ENCODE data around the gene LAG3. TPM values are rescaled to one million over a fixed set of nuclear protein-coding genes. Genes with fewer than 3 reads are reported as not detected.

Gene LAG3
- total RNA-seq, 2 donors from 2014 or later, result 78.2 to 365 TPM

GRCh38 chr12:6782850-6783566 lies 10.7 kb downstream of the LAG3 start:
- Mint-ChIP-seq H3K27me3 (peaks cover 9 to 12% of the 10 kb centered on the region in 2 donors), H3K27ac (no peak overlapping the region), H3K4me3 (no peak overlapping the region), H3K9me3 (no peaks in the 10 kb centered on the region), H3K36me3 (no peaks in the 10 kb centered on the region), H3K4me1 (ENCODE audit: low read depth in 2 of 2) (peaks cover 12 to 24% of the 10 kb centered on the region in 2 donors)
- ATAC-seq (no peak), DNase-seq (ENCODE audit: low spot score) (peak; percentile 35)

- Mint-ChIP-seq H3K9me3 (no peaks in the 10 kb centered on the region), H3K4me3 (no peak overlapping the region), H3K27ac (no peak overlapping the region), H3K4me1 (ENCODE audit: low read depth in 2 of 2) (peaks cover 3 to 16% of the 10 kb centered on the region in 2 donors), H3K27me3 (peaks cover 1 to 4% of the 10 kb centered on the region in 2 donors), H3K36me3 (no peaks in the 10 kb centered on the region)
- DNase-seq (ENCODE audit: low spot score), result no peak
- ATAC-seq, result no peak
Observed at GRCh38 chr12:6783828-6784227, 11.5 kb downstream of the LAG3 start.

GRCh38 chr12:6784296-6784695 lies 12.0 kb downstream of the LAG3 start:
- Mint-ChIP-seq H3K27ac (no peak overlapping the region), H3K4me3 (no peak overlapping the region), H3K4me1 (ENCODE audit: low read depth in 2 of 2) (peaks cover 0 to 14% of the 10 kb centered on the region in 2 donors), H3K36me3 (no peaks in the 10 kb centered on the region), H3K27me3 (peaks cover 3 to 4% of the 10 kb centered on the region in 2 donors), H3K9me3 (no peaks in the 10 kb centered on the region)
- ATAC-seq (no peak), DNase-seq (ENCODE audit: low spot score) (no peak)

GRCh38 chr12:6784761-6785160 lies 12.4 kb downstream of the LAG3 start:
- Mint-ChIP-seq H3K4me1 (ENCODE audit: low read depth in 2 of 2) (peaks cover 0 to 14% of the 10 kb centered on the region in 2 donors), H3K4me3 (no peak overlapping the region), H3K27ac (no peak overlapping the region), H3K27me3 (peaks cover 5 to 8% of the 10 kb centered on the region in 2 donors), H3K9me3 (no peaks in the 10 kb centered on the region), H3K36me3 (no peaks in the 10 kb centered on the region)
- no peak for ATAC-seq
- DNase-seq (ENCODE audit: low spot score), result no peak

- Mint-ChIP-seq H3K27me3 (peaks cover 7 to 12% of the 10 kb centered on the region in 2 donors), H3K36me3 (no peaks in the 10 kb centered on the region), H3K9me3 (no peaks in the 10 kb centered on the region), H3K4me3 (no peak overlapping the region), H3K27ac (peak overlapping the region in 1 of 2 donors; percentile 64), H3K4me1 (ENCODE audit: low read depth in 2 of 2) (peaks cover 0 to 8% of the 10 kb centered on the region in 2 donors)
- ATAC-seq, result no peak
- no peak for DNase-seq (ENCODE audit: low spot score)
Observed at GRCh38 chr12:6786416-6787094, 14.2 kb downstream of the LAG3 start.

- ATAC-seq (no peak), DNase-seq (ENCODE audit: low spot score) (peak; percentile 22)
- Mint-ChIP-seq H3K9me3 (no peaks in the 10 kb centered on the region), H3K4me3 (no peak overlapping the region), H3K36me3 (no peaks in the 10 kb centered on the region), H3K27me3 (peaks cover 13 to 16% of the 10 kb centered on the region in 2 donors), H3K4me1 (ENCODE audit: low read depth in 2 of 2) (peaks cover 7 to 11% of the 10 kb centered on the region in 2 donors), H3K27ac (no peak overlapping the region)
Observed at GRCh38 chr12:6787309-6787708, 15.0 kb downstream of the LAG3 start.

- DNase-seq (ENCODE audit: low spot score) (peak; percentile 34), ATAC-seq (peak; percentile 41 to 53)
- Mint-ChIP-seq H3K27ac (peak within 1 kb of the TSS; percentile 6), H3K27me3 (peaks cover 24 to 36% of the 10 kb centered on the region in 2 donors), H3K9me3 (no peaks in the 10 kb centered on the region), H3K36me3 (no peaks in the 10 kb centered on the region), H3K4me1 (ENCODE audit: low read depth in 2 of 2) (peaks cover 17% of the 10 kb centered on the region in 2 donors), H3K4me3 (peak within 1 kb of the TSS; percentile 53)
Observed at GRCh38 chr12:6788972-6789924, 16.9 kb downstream of the LAG3 start, which contains the start of gene CD4. Gene CD4, plus strand, starts transcription at chr12:6789528. Its CDS starts 10,611 bp downstream, at chr12:6800139.

GRCh38 chr12:6790496-6791150 lies 18.3 kb downstream of the LAG3 start:
- H3K27me3 Mint-ChIP-seq, result peaks cover 32 to 48% of the 10 kb centered on the region in 2 donors
- H3K4me3 Mint-ChIP-seq, result no peak overlapping the region
- H3K36me3 Mint-ChIP-seq, result no peaks in the 10 kb centered on the region
- H3K9me3 Mint-ChIP-seq, result no peaks in the 10 kb centered on the region
- DNase-seq (ENCODE audit: low spot score), result no peak
- H3K4me1 Mint-ChIP-seq (ENCODE audit: low read depth in 2 of 2), result peaks cover 17% of the 10 kb centered on the region in 2 donors
- no peak overlapping the region for H3K27ac Mint-ChIP-seq
- no peak for ATAC-seq

GRCh38 chr12:6791931-6792520 lies 19.7 kb downstream of the LAG3 start:
- peak overlapping the region; percentile 14 to 30 for H3K27ac Mint-ChIP-seq
- H3K9me3 Mint-ChIP-seq, result no peaks in the 10 kb centered on the region
- H3K4me1 Mint-ChIP-seq (ENCODE audit: low read depth in 2 of 2), result peaks cover 17% of the 10 kb centered on the region in 2 donors
- peaks cover 35 to 55% of the 10 kb centered on the region in 2 donors for H3K27me3 Mint-ChIP-seq
- H3K36me3 Mint-ChIP-seq, result no peaks in the 10 kb centered on the region
- no peak for ATAC-seq
- no peak for DNase-seq (ENCODE audit: low spot score)
- H3K4me3 Mint-ChIP-seq, result peak overlapping the region; percentile 28

GRCh38 chr12:6792522-6793201 lies 20.3 kb downstream of the LAG3 start:
- Mint-ChIP-seq H3K4me1 (ENCODE audit: low read depth in 2 of 2) (peaks cover 17% of the 10 kb centered on the region in 2 donors), H3K9me3 (no peaks in the 10 kb centered on the region), H3K4me3 (peak overlapping the region; percentile 28), H3K27ac (peak overlapping the region; percentile 14 to 30), H3K36me3 (no peaks in the 10 kb centered on the region), H3K27me3 (peaks cover 35 to 55% of the 10 kb centered on the region in 2 donors)
- ATAC-seq (peak; percentile 32 to 61), DNase-seq (ENCODE audit: low spot score) (no peak)

GRCh38 chr12:6795088-6795487 lies 22.8 kb downstream of the LAG3 start:
- ATAC-seq (no peak), DNase-seq (ENCODE audit: low spot score) (no peak)
- no peaks in the 10 kb centered on the region for H3K9me3 Mint-ChIP-seq
- H3K27me3 Mint-ChIP-seq, result peaks cover 32 to 44% of the 10 kb centered on the region in 2 donors
- H3K4me3 Mint-ChIP-seq, result no peak overlapping the region
- peak overlapping the region in 1 of 2 donors; percentile 58 for H3K27ac Mint-ChIP-seq
- H3K36me3 Mint-ChIP-seq, result no peaks in the 10 kb centered on the region
- H3K4me1 Mint-ChIP-seq (ENCODE audit: low read depth in 2 of 2), result peaks cover 9 to 17% of the 10 kb centered on the region in 2 donors

- no peaks in the 10 kb centered on the region for H3K36me3 Mint-ChIP-seq
- H3K4me3 Mint-ChIP-seq, result no peak overlapping the region
- no peaks in the 10 kb centered on the region for H3K9me3 Mint-ChIP-seq
- peak overlapping the region in 1 of 2 donors; percentile 24 for H3K27ac Mint-ChIP-seq
- H3K27me3 Mint-ChIP-seq, result peaks cover 32 to 43% of the 10 kb centered on the region in 2 donors
- DNase-seq (ENCODE audit: low spot score) (no peak), ATAC-seq (no peak)
- H3K4me1 Mint-ChIP-seq (ENCODE audit: low read depth in 2 of 2), result peaks cover 9 to 17% of the 10 kb centered on the region in 2 donors
Observed at GRCh38 chr12:6796576-6796975, 24.3 kb downstream of the LAG3 start.
